Activated CD4-positive, alpha-beta T cell treated with anti-CD3 and anti-CD28 coated beads, Interleukin-2, amount 50 U/mL, for 48 hours (primary cell): ENCODE results near the gene LDB2.

Experiments
- DNase-seq, 2 experiments: peaks; one replicate each; pipeline ENCODE4 v3.0.0-alpha.2; 2020

Gene LDB2

DNA sequence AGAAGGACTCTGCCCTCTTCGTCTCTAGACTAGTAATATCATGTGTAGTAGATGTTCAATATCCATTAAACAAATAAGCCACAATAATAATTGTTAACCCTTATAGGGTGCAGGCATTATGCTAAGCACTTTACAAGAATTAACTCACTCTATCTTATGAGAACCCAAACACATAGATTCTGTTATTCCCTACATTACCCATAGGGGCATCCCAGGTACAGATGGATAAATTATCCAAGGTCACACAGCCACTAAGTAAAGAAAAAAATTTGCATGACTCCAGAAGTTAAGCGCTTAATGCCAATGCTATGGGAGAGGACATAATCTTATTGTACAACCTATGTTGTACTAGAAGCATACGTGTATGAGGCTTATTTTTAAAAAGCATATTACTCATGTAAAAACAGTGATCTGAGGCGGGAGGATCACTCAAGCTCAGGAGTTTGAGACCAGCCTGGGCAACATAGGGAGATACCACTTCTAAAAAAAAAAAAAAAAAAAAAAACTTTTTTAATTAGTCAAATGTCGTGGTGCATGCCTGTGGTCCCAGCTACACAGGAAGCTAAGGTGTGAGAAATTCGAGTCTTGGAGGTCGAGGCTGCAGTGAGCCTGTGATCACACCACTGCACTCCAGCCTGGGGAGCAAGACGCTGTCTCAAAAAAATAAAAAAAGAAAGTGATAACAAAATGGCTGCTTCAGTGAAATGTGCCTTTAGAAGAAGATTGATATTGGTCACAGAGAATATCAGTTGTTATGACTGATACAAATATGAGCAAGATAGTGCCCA, 13.6 kb downstream of the LDB2 start:
- no peak for DNase-seq

DNA sequence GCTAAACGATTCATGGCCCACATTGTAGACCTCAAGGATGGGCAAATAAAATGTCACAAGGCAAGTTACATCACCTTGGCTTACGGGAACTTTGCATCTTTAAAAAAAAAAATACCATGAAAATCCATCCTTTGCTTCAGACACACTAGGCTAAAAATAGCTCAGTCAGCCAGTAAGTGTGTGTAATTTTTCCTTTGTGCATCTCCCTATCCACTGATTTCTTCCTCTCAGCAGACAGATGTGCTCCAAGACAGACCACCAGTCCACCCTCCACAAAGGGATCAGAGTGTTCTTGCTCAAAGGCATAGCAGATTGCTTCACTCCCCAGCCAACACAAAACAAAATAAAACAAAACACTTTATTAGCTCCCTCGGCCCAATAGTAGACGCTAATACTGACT, 14.6 kb downstream of the LDB2 start:
- DNase-seq: no peak

DNA sequence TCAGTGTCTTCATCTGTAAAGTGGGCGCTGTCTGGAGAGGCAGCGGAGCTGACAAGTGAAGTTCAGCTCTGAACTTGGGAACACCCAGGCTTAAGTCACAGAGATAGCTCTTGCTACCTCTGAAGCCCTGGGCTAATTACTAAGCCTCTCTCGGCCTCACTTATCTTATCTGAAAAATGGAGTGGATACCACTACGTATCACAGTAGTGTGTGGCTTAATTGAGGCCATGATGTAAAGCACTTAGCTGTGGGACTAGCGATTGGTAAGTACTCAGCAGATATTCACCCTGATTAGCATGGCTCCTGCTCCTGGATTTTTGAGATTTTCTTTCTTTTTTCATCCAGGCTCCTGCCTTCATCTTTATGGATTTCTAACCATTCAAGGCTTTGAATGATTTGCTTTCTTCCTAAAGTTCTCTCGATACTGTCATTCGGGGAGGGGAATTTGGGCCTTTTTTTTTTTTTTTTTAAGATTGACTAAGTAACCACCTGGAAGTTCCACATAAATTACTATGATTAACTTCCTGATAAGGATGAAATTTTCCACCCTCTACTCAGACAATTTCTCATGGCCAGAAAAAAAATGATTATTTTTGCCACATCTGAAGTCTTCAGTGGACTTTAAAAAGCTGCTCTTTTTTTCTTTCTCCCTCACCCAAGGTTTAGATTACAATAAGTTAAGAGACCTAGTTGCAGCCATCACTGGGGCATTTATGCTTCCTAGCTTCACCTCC, 17.1 kb downstream of the LDB2 start:
- DNase-seq: no peak

DNA sequence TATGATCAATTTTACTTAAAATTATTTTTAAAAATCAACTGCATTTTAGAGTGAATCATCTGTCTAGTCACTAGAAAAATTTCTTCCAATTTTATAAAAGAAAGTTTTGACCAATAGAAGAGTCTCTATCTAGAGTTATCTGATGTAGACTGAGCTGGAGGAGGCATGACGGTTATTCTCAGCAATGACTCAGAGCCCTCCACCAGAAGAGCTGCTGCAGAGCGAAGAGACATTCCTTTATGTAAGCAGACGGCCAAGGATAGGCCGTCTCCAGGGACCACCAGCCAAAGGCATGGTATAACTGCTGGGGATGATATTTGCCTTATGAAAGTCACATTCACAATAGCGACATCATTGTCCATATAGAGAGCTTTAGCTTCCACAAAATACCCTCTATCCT, 23.0 kb downstream of the LDB2 start:
- DNase-seq: no peak

DNA sequence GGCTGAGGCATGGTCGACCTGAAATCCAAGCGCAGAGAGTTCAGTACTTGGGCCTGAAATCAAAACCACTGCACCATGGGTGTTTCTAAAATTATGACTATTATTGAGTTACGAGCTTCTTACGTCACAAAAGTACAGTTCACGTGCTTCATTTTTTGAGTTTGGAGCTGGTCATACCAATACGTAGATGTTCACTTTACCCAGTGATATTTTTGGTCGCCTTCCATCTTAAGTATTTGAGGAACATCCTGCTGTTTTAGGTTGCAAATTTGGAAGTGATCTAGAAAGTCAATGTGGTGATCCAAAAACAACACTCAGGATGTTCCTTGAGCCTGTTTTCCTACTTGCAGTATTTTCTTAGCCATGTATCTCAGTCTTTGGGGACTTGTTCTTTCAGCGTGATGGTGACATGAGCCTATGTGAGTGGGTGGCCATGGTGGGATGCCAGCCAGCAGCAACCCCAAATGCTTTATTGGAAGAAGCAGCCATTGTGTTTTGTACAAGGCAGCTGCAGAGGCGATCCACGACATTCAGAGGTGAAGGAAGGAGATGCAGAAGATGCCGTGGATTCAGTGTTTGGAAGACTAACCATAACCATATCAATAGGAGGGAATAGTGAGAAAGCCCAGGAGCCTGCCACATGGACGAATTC, 28.7 kb downstream of the LDB2 start:
- no peak for DNase-seq

DNA sequence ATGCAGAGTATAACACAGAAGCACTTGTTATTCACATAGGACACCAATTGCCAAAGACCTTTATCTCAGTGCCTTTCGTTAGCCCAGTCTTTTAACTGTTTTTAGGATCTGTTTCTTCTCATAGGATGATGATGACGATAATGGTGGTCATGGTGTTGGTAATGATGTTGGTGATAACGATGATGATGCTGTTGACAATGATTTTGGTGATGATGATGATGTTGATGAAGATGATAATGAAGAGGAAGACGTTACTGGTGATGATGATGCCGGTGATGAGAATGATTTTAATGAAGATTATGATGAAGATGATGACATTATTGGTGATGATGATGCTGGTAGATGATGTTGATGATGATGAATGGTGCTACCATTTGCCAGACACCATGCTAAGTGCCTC, 29.8 kb downstream of the LDB2 start:
- DNase-seq: no peak

DNA sequence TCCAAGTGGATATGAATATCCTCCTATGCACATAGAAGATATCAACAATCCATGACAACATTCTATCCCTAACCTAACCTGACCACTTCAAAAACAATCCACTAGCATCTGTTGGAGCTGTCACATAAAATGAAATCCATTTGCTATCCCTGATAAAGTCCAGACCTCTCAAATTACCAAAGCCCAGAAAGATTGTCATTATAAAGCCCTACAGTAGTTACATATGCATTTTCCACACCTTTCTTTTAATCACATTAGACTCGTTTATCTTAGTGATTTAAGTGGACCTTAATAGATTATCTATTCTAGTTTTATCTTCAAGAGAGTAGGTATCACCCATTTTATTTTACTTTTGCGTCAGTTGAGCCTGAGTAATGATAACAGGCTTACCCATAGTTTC, 30.6 kb downstream of the LDB2 start:
- DNase-seq: no peak

DNA sequence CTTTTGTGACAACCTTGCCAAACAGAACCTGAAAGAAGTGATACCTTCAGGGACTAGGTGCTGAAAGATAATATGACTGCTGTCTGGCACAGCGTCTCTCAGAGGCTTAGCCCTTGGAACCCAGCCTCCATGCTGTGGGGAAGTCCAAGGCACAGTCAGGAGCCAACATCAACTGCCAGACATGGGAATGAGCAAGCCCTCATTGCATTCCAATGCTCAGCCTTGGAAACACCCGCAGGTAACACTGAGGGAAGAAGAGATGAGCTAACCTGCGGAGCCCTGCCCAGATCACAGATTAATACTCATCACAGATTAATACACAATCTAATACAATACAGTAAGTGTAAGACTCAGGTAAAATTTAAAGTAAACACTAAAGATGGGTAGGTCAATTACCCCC, 31.5 kb downstream of the LDB2 start:
- no peak for DNase-seq

DNA sequence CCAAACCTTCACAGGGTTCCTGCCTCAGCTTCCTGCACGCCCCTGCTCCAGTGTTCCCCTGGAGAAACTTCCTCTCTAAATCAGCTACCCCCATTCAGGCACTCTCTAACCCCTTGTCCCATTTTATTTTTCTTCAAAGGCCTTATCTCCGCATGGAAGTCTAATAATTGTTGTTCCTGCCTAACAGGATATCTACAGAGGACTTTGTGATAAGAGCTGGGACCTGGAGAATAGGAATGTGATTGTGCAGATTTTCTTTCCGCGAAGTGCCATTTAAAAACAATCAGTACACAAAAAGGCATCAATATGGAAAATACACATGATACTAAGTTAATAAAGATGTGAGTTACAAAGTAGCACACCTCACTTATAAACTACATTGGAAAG, 32.6 kb downstream of the LDB2 start:
- DNase-seq: no peak

DNA sequence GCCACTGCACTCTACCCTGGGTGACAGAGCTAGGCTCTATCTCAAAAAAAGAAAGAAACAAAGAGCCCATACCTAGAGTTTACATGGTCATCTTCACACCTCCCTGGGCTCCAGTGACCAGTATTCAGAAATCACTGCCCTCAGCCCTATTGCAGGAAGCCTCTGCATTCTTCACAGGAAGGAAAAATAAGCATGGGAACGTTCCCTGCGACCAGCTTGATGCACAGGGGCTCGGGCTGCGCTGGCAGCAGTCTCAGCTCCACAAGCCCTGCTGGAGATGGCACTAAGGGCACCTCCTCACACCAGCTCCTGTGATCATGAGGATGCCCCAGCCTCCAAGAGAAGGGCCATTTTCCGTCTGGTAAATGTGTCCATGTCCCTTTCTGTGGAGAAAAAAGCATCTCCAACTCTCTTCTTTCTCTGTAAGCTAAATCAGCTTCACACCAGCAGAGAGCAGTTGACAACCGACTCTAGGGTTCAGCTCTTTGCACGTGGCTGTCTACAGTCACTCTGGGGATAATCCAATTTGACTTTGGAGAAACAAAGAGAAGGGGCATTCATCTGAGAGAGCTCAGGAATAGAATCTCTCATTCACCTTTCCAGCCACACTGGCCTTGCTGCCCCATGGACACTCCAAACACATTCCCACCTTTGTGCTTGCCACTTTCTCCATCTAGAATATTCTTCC, 33.1 kb downstream of the LDB2 start:
- DNase-seq: no peak

DNA sequence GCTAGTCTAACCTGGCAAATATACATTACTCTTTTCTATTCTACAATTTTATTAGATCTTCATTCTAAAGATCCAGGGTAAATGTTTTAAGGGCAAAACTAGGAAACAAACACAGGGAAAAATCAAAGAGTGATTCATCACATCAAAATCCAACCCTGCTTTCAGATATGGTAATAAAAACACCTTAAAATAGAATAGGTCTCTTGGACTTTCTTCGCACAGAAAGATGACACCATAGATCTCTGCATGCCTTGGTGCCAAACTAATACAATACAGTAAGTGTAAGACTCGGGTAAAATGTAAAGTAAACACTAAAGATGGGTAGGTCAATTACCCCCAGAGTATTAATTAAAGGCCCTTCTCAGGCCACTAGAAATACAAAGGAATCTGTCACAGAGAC, 34.2 kb downstream of the LDB2 start:
- DNase-seq: no peak

DNA sequence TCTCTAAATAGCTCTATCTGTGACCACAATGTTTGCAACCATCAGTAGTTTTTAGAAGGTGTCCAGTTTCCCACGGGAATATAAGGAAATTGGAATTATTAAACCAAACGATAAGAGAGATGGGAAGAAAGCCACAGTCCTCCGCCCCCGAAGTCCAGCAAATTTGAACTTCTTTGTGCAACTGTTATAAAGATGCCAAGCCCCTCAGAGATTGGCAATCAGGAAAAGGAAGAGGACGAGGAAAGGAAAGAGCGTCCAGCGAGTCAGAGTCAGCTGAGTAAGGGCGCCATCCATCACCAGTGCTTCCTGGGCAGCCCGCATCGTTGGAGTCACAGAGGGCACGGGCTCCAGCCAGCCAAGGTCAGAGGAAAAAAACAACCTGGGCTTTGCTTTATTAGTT, 35.7 kb downstream of the LDB2 start:
- DNase-seq: no peak

DNA sequence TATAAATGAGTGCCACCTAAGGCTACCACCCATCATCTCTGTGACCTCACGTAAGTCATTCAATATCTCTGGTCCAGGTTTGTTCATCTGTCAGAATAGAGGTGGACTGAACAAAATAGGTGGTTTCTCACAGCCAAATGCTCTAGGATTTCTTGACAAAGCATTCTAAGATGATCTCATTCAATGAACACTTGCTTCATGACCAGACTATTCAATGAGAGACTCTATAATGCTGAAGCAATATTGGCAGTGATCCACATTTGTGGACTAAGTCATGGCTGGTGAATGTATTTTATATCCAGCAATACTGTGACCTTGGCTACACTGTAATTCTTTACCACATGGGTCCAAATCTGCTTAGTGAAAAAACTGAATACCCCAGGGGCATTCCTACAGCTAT, 37.9 kb downstream of the LDB2 start:
- DNase-seq: no peak

DNA sequence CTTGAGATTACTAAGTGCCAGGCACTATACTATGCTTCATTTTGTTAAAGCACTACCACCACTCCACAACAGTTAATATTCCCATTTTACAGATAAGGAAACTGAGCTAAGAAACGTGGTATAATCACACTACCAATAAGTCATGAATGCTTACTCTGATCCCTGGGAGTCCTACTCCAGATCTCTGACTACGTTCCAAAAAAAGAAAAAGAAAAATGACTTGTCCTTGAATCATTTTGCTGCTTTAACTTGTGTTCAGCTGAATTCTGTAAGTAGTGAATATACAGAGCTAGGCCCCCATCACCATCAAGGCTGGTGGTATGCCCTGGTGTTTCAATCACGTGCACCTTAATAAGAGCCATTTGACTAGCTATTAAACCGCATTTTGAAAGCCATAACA, 39.4 kb downstream of the LDB2 start:
- DNase-seq: no peak

DNA sequence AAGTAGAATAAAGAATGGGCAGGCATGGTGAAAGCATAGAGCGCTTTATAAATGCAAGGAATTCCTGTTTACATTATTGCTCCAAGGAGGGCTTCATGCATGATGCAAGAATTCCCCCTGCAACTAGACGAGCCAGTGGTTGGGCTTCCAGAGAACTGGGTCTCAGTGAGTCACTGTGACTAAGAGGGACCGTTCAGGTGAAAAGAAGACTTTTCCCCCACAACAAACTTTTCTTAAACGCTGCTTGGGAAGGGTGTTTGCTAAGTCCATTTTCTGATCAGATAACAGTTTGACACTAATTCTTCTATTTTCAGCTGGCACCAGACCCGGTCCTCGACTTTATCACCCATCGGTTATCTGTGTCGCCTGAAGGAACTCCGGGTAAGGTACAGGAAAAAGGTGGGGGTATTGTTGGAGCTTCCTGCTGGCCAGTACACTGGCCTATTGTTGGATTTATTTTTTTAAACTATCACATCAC, 40.1 kb downstream of the LDB2 start:
- no peak for DNase-seq

DNA sequence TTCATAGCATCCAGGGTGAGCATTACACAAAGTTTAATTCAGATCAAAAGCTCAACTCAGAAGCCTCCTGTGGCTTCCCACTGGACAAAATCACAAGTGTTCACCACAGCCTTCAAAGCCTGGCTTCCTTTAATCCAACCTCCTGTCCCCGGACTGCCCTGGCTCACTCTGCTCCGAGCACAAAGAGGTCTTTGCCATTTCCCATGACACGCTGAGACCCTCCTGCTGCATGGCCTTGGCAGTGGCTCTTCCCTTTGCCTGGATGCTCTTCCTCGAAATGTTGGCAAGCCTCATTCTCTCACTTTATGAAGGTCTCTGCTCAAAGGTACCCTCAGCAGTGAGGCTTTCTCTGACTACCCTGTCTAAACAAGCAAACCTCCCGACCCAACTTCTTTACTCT, 41.0 kb downstream of the LDB2 start:
- DNase-seq: no peak

DNA sequence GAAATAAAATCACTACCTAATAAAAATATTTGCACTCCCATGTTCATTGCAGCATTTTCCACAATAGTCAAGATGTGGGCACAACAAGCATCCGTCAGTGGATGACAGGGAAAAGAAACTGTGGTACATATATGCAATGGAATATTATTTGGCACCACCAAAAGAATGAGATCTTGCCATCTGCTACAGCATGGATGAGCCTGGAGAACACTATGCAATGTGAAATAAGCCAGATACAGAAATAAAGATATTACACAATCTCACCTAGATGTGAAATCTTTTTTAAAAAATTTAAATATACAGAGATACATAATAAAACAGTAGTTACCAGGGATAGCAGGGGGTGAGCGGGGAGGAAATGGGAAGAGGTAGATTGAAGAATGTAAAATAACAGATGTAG, 44.8 kb downstream of the LDB2 start:
- DNase-seq: no peak

DNA sequence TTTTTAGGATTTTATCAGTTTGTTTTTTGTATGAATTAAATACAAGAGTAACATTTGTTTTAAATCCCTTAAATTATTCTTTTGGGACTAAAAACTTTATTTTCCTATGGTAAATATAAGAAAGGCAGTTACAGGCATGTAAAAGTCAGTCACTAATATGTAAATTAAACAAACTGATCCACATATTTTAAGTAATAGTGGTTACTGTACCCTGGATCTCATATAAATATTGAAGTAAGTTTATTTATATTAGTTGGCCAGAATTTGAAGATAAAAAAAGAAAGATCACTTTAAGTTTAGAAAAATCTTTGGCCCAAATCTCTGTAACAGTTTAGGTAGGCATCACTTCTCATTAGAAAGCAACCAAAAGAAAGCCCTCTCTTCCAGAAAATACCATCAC, 45.8 kb downstream of the LDB2 start:
- DNase-seq: no peak

DNA sequence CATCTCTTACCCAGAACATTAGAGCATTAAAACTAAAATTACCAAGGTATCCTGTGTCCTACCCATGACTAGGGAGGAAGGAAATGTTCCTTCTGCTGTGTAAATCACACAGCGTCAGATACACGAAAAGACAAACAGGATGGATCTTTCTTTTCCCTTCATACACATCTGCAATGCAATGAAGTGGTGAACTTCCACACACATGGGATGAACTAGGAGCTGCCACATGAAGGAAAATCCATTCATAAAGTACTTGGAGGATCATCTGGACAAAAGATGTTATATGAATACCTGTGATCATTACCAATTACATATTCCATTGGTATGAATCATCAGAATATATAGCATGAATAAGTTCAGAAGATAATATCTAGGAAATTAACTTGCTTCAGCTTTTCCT, 46.2 kb downstream of the LDB2 start:
- DNase-seq: no peak

DNA sequence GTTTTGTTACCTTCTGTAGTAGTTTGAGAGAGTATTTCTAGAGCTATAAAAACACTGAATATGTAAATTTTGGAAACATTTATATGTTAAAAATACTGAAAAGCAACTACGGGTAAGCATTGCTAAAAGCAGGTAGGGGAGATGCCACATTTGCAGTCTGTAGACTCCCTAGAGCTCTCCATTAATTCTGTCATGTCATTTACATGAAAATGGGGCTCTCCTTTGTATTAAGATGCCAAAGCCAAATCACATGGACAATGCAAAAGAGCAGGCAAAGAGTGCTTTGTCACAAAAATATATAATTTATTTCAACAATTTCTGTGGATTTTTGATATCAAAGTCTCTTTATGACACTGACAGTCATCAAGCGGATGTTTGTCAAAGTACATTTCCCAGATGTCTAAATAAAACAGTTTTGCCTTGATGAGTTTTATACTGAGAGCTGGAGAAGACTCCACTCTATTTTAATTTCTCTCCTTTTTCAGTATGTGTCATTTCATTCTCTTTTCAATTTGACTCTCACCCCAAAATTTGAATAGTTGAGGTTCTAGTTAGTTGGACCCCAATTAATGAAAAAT, 51.8 kb downstream of the LDB2 start:
- DNase-seq: no peak

DNA sequence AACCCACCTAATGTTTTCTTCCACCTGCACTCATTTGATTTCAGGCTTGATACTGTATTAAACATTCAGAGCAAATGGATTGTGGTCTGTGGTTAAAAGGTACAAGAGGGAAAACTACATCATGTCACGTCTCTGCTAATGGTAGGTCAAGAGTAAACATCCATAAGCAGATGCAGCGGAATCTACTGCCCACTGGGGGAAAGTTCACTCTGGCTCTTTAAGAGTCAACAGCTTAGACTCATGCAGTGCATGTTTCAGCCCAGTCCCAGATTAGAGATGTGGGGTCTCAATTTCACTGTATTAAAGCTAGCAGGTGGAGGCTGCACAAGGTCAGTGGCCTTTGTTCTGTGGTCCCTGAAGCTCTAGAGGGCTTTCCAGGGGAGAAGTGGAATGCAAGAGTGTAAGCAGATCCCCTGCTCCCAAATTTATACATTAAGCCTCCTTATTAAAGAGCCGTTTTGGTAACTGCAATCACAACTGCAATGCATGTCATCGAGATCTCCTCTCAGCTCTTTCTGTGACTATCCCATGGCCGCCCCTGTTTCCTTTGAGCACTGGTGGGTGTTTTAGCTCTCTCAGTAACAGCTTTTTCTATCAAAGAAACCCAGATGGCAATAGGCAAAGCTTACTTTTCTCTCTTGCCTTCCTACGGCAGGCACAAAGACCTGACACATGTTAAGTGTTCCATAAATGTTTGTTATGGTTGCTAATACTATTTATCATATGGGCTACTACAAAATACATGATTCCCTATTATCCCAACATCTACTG, 53.4 kb downstream of the LDB2 start:
- DNase-seq: no peak

DNA sequence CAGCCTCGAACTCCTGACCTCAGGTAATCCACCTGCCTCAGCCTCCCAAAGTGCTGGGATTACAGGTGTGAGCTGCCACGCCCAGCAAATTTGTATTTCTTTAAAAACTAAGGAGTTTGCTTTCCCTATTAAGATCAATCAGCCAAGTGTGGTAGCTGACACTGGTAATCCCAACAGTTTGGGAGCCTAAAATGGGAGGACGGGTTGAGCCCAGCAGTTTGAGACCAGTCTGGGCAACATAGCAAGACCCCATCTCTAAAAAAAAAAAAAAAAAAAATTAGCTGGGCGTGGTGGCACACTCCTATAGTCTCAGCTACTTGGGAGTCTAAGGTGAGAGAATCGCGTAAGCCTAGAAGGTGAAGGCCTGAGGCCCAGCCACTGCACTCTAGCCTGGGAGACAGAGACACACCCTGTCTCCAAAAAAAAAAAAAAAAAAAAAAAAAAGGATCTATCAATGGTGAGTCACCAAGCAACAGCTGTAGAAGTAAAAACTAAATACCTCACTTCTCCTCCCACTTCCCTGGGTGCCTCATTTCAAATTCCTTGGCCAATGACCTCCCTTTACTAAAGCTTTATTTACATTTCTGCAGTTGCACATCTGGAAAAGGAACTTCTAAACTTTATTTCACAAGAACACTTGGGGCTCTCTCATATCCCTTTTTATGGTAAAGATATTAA, 54.5 kb downstream of the LDB2 start:
- DNase-seq: no peak
